Brain microvascular endothelial cell (primary cell): ENCODE data around the gene DMXL2.

ENCODE experiments used
- DNase-seq: peaks from one replicate; pipeline ENCODE4 v3.0.0-alpha.2; 2020
- H3K27ac ChIP-seq: fragments of 250-450 bp; sonication (Bioruptor Pico); 2 replicates; pipeline ENCODE4 v1.5.1; 2020; ENCODE audit warnings: mild to moderate bottlenecking, moderate library complexity
- H3K27me3 ChIP-seq: fragments of 250-450 bp; sonication (Bioruptor Pico); replicated peaks from 2 replicates; pipeline ENCODE4 v1.5.1; 2020; ENCODE audit warnings: mild to moderate bottlenecking
- H3K36me3 ChIP-seq: fragments of 250-450 bp; sonication (Bioruptor Pico); replicated peaks from 2 replicates; pipeline ENCODE4 v1.5.1; 2020; ENCODE audit warnings: mild to moderate bottlenecking
- H3K4me3 ChIP-seq: 2 replicates; pipeline ENCODE4 v1.5.1; 2011; ENCODE audit warnings: low read depth, mild to moderate bottlenecking, control low read depth, low read length, moderate library complexity
- in situ Hi-C: cut with HindIII; loops from 2 replicates; pipeline ENCODE4 v1.10.0; 2017; ENCODE audit warnings: low sequenced_read_pairs, low pct_ligation_motif_present
- TF ChIP-seq, protein P1 (sequence below): IDR thresholded peaks from 2 replicates; pipeline ENCODE4 v1.5.1; 2011; ENCODE audit warnings: low read depth, mild to moderate bottlenecking, moderate library complexity, low read length, control low read depth, inconsistent platforms; ENCODE audit errors: missing control alignments

Gene DMXL2

DNA sequence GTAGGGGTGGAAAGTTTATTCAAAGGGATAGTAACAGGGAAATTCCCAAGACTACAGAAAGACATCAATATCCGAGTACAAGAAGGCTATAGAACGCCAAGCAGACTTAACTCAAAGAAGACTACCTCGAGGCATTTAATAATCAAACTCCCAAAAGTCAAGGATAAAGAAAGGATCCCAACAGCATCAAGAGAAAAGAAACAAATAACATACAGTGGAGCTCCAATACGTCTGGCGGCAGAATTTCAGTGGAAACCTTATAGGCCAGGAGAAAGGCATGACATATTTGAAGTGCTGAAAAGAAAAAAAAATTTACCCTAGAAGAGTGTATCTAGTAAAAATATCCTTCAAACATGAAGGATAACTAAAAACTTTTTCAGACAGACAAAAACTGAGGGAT lies 95.6 kb downstream of the DMXL2 start:
- TF ChIP-seq, protein P1, sequence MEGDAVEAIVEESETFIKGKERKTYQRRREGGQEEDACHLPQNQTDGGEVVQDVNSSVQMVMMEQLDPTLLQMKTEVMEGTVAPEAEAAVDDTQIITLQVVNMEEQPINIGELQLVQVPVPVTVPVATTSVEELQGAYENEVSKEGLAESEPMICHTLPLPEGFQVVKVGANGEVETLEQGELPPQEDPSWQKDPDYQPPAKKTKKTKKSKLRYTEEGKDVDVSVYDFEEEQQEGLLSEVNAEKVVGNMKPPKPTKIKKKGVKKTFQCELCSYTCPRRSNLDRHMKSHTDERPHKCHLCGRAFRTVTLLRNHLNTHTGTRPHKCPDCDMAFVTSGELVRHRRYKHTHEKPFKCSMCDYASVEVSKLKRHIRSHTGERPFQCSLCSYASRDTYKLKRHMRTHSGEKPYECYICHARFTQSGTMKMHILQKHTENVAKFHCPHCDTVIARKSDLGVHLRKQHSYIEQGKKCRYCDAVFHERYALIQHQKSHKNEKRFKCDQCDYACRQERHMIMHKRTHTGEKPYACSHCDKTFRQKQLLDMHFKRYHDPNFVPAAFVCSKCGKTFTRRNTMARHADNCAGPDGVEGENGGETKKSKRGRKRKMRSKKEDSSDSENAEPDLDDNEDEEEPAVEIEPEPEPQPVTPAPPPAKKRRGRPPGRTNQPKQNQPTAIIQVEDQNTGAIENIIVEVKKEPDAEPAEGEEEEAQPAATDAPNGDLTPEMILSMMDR = no peak
- in situ Hi-C loops = no loop called here
- Histone ChIP-seq H3K27ac (no peak overlapping the region), H3K36me3 (no peaks in the 10 kb centered on the region), H3K27me3 (no peaks in the 10 kb centered on the region), H3K4me3 (no peak overlapping the region)
- no peak for DNase-seq

DNA sequence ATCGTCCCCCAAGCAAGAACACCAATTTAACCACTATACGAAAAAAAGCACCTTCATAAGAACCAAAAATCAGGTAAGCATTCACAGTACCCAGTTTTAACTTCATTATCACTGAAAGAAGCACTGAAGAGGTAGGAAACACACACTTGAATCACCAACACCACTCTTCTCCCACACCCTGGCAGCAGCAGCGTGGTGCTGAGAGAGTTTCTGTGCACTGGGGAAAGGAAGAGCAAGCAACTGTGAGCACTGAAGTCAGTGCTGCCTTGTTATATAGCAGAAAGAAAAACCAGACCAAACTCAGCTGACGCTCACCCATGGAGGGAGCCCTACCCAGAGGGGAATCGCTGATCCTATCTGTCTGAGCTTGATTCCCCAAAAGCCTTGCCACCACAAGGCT lies 98.2 kb downstream of the DMXL2 start:
- TF ChIP-seq, protein P1 = no peak
- Histone ChIP-seq H3K27ac (no peak overlapping the region), H3K4me3 (no peak overlapping the region), H3K27me3 (no peaks in the 10 kb centered on the region), H3K36me3 (no peaks in the 10 kb centered on the region)
- in situ Hi-C loops = no loop called here
- DNase-seq = no peak

DNA sequence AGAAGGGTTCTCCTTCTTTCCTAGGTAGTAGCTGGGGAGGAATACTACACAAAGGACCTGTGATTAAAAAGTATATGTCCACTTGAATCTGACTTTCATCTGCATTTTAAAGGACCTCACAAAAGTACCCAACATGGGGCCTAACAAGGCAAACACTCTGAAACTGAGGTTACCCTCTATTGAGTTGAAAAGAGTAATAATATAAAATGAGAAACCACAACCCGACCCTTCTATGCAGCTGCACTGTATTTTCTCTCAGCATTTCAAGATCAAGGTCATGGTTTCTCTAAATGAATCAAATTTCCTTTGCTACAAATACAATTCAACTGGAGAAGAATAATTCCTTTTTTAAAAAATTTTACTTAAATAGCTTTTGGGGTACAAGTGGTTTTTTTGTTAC lies 106.3 kb downstream of the DMXL2 start:
- no peaks in the 10 kb centered on the region for H3K27me3 ChIP-seq
- in situ Hi-C loops = no loop called here
- no peak overlapping the region for H3K4me3 ChIP-seq
- H3K36me3 ChIP-seq = no peaks in the 10 kb centered on the region
- TF ChIP-seq, protein P1 = no peak
- no peak for DNase-seq
- no peak overlapping the region for H3K27ac ChIP-seq

DNA sequence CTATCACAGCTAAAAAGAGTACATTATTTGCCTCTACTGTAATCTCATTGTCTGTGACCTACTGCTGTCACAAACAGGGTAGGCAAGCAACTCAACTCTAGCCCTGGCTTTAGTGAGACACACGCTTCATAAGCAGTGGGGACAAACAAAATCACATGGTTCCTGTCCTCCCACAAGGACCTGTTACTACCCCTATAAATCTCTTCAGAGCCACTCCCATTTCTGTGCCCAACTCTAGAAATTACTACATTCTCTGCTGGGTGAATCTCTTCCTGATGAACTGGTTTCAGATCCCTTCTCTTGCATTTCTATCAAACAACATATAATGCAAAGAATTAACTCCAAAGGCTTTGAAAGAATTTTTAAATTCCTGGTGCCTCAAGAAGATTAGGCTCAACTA lies 117.3 kb downstream of the DMXL2 start:
- Histone ChIP-seq H3K27ac (no peak overlapping the region), H3K4me3 (no peak overlapping the region), H3K27me3 (no peaks in the 10 kb centered on the region), H3K36me3 (no peaks in the 10 kb centered on the region)
- DNase-seq = no peak
- TF ChIP-seq, protein P1 = no peak
- in situ Hi-C loops = no loop called here

DNA sequence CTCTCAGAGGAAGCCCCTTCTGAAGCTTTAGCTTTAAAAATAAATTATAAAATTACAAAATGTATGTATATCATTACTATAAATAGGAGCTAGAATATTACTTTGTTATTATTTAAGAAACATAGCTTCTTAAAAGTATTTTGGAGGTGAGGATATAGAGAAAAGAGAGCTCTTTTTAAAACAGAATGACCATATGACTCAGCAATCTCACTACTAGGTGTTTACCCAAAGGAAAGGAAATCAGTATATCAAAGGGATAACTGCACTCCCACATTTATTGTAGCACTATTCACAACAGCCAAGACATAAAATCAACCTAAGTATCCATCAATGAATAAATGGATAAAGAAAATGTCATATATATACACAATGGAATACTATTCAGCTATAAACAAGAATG lies 119.6 kb downstream of the DMXL2 start:
- H3K36me3 ChIP-seq = no peaks in the 10 kb centered on the region
- TF ChIP-seq, protein P1 = no peak
- no peak overlapping the region for H3K27ac ChIP-seq
- in situ Hi-C loops = no loop called here
- H3K4me3 ChIP-seq = no peak overlapping the region
- no peaks in the 10 kb centered on the region for H3K27me3 ChIP-seq
- no peak for DNase-seq

DNA sequence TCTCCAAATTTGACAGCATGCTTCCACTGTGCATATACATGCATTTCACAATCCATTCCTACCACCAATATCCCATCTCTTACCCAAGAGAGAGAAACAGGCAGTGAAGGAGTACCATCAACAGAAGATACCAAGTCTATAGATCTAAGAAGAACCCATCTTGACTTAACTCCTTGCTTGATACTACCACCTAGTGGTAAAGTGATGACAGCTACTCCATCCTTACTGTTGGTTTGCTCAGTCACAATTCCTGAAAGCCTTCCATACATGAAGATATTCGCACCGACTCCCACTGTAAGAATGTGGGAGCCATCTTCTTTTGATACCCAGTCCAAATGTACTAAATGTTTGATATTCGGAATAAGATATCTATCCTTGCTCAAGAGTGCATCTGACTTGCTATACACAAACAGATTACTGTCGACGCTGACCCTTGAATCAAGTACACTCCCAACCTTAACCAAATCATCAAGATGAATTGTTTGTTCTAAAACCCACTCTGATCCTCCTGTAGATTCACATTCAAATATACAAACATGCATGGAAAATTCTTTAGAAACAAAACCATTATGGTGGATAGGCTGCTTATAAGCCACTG lies 123.1 kb downstream of the DMXL2 start:
- peak; percentile 35 for DNase-seq
- no peaks in the 10 kb centered on the region for H3K36me3 ChIP-seq
- in situ Hi-C loops = loop anchor here (25.0 kb wide), 1 partner anchor 112 kb away; no protein-coding TSS in a partner anchor
- TF ChIP-seq, protein P1 = peak; percentile 71
- no peaks in the 10 kb centered on the region for H3K27me3 ChIP-seq
- H3K4me3 ChIP-seq = no peak overlapping the region
- H3K27ac ChIP-seq = no peak overlapping the region
